Stimulated activated CD4-positive, alpha-beta T cell treated with anti-CD3 and anti-CD28 coated beads, Interleukin-12 subunit alpha, Interleukin-12 subunit beta, amount 100 ng/mL, for 24 hours (primary cell): ENCODE measurements around the gene PTK6.
"Not testable (repeated sequence)": the region's sequence is repeated elsewhere in the genome, so short reads cannot be mapped to it uniquely, and the experiment has no call there.

ENCODE experiments used
- DNase-seq, 2 experiments: peaks; one replicate each; pipeline ENCODE4 v3.0.0-alpha.2; 2020; ENCODE audit warnings: low read depth in 2 of 2

The PTK6 gene

GRCh38 chr20:63529861-63530787, 7.1 kb downstream of the PTK6 start:
- DNase-seq = no peak

- DNase-seq = no peak
Observed at GRCh38 chr20:63529180-63529860, 7.9 kb downstream of the PTK6 start.

GRCh38 chr20:63527184-63527583, 10.0 kb downstream of the PTK6 start:
- DNase-seq = no peak

DNA sequence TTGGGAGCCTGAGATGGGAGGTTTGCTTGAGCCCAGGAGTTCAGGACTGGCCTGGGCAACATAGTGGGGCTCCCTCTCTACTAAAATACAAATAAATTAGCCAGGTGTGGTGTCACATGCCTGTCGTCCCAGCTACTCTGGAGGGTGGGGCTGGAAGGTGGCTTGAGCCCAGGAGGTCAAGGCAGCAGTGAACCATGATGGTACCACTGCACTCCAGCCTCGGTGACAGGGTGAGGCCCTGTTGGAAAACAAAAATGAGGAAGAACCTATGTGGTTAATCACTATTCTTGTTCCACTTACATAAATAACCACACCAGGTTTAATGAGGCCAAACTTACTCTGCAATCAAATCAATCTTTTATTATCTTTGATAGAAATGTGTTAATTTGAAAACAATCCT, 11.2 kb downstream of the PTK6 start:
- DNase-seq = no peak

GRCh38 chr20:63525185-63525584, 12.0 kb downstream of the PTK6 start:
- no peak for DNase-seq

- no peak for DNase-seq
Observed at GRCh38 chr20:63522981-63523611, 14.1 kb downstream of the PTK6 start.

- no peak for DNase-seq
Observed at GRCh38 chr20:63522091-63522868, 14.9 kb downstream of the PTK6 start.

GRCh38 chr20:63521602-63522001, 15.6 kb downstream of the PTK6 start:
- no peak for DNase-seq

GRCh38 chr20:63520934-63521601, 16.1 kb downstream of the PTK6 start:
- DNase-seq = peak; percentile 42 to 51

GRCh38 chr20:63520504-63520933, 16.7 kb downstream of the PTK6 start, which contains the start of gene PPDPF:
Gene PPDPF (plus strand): TSS chr20:63520765. CDS start chr20:63521309, 544 bp downstream.
- peak; percentile 70 to 72 for DNase-seq

DNA sequence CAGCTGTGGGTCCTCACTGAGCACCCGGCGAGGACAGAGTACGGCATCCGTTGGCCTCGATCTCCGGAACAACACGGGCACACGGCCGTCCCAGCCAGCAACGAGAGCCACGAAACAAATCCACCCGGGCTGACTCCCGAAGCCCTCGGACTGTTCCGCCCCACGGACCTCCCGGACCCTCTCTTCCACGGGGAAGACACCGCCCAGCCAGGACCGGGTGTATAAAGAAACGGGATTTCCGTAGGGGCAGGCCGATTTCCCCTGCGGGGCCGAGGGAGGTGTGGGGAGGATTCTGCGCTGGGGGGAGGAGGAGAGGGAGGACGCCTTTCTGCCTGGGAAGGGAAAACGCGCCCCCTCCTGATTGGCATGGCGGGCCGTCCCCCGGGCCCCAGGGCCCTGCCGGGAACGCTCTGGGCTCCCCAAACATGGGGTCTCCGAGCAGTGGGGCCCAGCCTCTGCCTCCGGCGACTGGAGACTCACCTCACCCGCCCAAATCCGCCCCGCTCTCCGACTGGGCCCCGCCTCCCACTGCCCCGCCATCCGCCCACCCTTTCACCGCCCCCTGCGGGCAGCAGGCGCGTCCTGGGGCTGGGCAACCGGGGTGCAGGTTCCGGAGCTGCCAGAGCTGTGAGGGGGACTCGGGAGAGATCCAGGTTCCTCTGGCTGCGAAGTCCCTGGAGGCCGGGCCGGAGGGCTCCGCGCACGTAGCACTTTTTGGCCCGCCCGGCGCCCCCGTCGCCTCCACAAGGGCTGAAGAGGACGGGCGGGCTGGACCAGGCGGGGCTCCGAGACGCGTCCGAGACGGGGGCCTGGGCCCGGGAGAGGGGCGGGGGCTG, 17.3 kb downstream of the PTK6 start:
- DNase-seq = peak; percentile 26 to 56

DNA sequence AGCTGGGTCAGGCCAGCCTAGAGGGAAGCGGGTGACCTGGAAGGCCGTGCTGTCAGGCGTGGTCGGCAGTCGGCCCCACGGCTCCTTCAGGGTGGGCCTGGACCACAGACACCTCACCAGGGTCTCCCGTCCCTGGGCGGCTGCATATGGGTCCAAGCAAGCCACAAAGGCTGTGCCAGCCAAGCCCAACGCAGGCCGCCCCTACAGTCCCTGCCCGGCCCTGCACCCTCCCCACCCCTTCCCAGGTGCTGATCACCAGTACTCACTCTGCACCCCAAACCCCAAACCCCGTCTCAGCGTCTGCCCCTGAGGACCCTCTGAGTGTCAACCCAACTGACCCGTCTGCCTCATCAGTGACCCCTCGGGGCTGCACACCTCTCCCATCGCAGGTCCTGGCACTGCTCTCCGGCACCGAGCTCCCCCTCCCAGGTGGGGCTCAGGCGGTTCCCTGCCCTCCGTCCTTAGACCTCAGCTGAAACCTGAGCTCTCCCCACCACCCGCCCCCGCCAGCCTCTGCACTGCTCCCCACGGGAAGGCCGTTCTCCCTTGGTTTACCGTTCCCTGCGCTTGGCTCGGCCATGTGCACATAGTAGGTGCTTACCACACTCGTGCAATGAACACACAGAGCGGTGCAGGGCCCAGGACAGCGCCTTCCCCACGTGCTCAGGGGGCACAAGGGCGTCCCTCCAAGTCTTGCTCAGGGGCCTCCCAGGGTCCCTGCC, 18.1 kb downstream of the PTK6 start:
- DNase-seq = no peak

DNA sequence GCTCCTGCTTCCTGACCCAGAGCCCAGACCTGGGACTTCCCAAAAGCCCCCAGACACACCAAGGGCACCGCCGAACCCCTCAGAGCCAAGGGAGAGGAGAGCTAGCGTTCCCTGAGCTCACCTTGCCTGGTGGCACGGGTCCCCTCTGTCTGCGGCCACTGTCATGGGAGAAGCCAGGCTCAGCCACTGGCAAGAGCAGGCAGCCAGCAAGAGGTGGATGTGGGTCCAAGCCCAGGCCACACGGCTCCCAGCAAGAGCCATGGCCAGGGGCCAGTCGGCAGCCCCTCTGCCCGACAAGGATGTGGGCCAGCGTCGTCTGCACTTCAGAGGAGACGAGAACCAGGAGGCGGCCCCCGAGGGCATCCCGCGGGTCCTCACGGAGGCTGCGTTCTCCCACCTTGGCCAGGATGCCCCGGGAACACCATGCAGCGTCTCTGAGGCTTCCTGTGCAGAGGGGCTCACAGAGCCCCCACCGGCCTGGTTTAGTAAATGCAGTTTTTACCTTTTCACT, 18.8 kb downstream of the PTK6 start:
- no peak for DNase-seq

- DNase-seq = no peak
Observed at GRCh38 chr20:63517376-63518309, 19.5 kb downstream of the PTK6 start.

DNA sequence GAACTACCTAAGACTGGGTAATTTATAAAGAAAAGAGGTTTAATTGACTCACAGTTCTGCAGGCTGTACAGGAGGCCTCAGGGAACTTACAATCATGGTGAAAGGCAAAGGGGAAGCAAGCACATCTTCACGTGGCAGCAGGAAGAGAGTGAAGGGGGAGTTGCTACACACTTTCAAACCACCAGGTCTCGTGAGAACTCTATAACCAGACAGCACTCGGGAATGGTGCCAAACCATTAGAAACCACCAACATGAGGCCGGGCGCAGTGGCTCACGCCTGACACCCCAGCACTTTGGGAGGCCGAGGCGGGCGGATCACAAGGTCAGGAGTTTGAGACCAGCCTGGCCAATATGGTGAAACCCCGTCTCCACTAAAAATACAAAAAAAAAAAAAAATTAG, 22.7 kb downstream of the PTK6 start:
- not testable (repeated sequence) for DNase-seq

DNA sequence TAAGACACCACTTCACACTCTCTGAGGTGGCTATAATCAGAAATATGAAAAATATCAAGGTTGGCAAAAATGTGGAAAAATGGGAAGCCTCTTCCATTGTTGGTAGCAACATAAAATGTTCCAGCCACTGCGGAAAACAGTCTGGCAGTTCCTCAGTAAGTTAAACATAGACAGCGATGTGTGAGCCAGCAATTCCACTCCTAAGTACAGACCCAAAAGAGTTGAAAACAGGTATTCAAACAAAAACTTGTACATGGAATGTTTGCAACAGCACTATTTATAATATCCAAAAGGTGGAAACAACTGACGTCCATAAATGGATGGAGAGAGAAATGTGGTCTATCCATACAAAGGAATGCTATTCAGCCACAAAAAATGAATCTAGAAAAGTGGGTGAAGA, 24.0 kb downstream of the PTK6 start:
- DNase-seq = no peak

GRCh38 chr20:63509088-63509564, 28.1 kb downstream of the PTK6 start:
- DNase-seq = no peak
